DMS53 treated with DMSO at 0.1 percent for 48 hours (cell line): ENCODE results near the gene MTOR.
"Not testable (repeated sequence)": the region's sequence is repeated elsewhere in the genome, so short reads cannot be mapped to it uniquely, and the experiment has no call there.

Source experiments
- DNase-seq: peaks from one replicate; lab custom pipeline; 2025; ENCODE audit not compliant: unreplicated experiment; lab: John Stamatoyannopoulos, UW

Gene MTOR

GRCh38 chr1:11262171-11263049, at the start of gene MTOR:
TSS of gene MTOR (minus strand) at chr1:11262551. CDS start at chr1:11259409, 3,142 bp downstream.
- peak; percentile 99 for DNase-seq

DNA sequence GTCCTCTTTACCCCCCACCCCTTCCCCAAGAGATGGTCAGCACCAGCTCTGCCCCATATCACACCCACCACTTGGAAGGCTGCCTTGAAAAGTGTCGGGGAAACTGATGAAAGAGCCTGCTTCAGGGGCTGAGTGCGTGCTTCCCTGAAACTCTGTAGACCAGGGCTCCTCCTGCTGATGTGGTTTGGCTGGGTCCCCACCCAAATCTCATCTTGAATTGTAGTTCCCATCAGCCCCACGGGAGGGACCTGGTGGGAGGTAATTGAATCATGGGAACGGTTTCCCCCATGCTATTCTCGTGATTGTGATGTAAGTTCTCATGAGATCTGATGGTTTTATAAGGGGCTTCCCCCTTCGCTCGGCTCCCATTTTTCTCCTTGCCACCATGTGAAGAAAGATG, 47.0 kb upstream of the MTOR start:
- DNase-seq = no peak

- no peak for DNase-seq
Observed at GRCh38 chr1:11308699-11309224, 46.4 kb upstream of the MTOR start.

DNA sequence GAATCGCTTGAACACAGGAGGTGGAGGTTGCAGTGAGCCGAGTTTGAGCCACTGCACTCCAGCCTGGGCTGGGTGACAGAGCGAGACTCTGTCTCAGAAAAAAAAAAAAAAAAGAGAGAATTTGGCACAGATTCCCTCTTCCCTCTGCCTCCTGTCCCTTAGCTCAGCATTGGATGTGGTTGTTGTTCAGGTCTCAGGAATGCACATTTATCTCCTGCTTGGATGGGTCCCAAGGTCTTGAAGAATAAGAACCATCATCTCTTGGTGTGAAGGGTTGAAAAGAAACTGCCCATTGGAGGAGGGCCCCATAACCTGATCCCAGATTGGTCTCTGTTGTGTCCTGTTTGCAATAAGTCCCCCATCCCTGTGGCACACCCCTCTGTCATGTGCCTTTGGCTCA, 45.5 kb upstream of the MTOR start:
- DNase-seq = no peak

- DNase-seq = not testable (repeated sequence)
Observed at GRCh38 chr1:11305516-11305915, 43.2 kb upstream of the MTOR start.

- DNase-seq = no peak
Observed at GRCh38 chr1:11302366-11302765, 40.0 kb upstream of the MTOR start.

GRCh38 chr1:11301601-11302000, 39.2 kb upstream of the MTOR start:
- no peak for DNase-seq

DNA sequence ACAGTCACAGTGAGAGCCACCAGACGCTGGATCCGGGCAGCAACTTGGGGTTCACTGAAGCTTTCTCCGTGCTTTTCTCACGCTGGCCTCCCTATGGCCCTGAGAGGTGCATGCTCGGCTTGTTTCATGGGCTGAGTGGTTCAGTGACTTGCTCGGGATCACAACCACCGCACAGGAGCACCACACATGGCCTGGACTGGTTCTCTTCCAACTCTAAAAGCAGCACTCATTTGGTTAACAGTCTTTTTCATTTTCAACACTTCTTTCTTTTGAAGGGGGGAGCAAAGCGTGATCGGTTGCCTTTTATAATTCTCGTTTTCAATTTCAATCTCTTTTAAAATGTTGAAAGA, 36.8 kb upstream of the MTOR start:
- no peak for DNase-seq

DNA sequence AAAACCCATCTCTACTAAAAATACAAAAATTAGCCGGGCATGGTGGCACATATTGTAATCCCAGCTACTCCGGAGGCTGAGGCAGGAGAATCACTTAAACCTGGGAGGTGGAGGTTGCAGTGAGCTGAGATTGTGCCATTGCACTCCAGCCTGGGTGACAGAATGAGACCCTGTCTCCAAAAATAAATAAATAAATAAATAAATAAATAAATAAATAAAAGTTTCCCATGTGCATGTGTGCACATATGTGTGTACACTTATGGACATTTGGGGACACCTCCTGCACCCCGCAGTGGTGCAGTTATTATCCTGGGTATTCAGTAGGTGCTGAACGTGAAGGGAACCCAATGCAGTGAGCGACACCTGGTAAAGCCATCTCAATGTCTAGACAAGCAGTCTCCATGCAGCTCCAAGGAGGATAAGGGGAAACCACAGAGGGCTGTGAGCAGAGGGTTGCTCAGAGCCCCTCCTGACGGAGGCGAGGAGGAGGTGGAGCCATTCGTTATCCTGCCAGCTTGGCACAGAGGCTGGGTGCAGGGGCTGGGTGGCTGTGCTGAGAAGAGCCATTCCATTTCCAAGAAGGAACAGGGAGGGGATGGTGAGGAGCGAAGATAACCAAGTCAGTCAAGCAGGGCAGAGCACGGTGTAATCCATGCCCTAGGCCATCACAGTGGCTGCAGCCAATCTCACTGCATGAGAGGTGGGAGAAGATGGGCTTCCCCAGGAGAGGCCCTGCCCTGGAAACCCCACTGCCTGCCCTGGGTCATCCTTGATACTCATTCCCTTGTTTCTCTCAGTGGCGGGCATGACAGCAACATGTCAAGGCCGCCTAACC, 36.3 kb upstream of the MTOR start:
- DNase-seq = no peak

- not testable (repeated sequence) for DNase-seq
Observed at GRCh38 chr1:11297774-11298173, 35.4 kb upstream of the MTOR start.

- DNase-seq = no peak
Observed at GRCh38 chr1:11295905-11296304, 33.6 kb upstream of the MTOR start.

- no peak for DNase-seq
Observed at GRCh38 chr1:11294951-11295350, 32.6 kb upstream of the MTOR start.

GRCh38 chr1:11293856-11294255, 31.5 kb upstream of the MTOR start:
- no peak for DNase-seq

- no peak for DNase-seq
Observed at GRCh38 chr1:11291049-11291448, 28.7 kb upstream of the MTOR start.

GRCh38 chr1:11289064-11289463, 26.7 kb upstream of the MTOR start:
- DNase-seq = no peak

DNA sequence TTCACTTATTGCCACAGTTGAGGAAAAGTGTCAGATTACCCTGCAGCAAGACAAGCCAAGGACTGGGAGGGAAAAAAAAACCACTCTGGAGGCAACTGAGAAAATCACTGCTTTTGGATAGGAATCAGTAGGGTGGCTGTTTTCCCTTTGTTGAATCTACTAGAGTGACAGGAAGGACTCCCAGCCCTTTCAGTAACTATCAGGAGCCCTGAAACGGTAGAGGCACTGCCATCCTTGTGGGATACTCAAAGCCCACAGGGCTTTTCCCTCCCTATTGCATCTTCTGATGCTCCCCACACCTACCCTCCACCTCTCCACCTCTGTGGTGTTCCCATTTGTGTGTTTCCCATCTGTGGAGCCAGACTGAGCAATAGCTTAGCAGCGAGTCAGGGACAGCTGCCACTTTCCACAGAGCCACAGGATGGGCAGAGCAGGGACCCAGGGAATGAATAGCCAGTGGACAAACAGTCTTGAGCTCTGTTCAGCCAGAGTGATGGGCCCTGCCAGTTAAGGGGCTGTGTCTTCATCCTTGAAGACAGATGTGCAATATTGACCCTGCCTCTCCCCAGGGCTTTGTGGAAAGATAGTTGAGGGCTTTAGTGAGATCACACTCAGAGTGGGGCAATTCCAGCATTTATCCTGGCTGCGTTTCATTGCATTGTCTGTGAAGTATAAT, 24.5 kb upstream of the MTOR start:
- DNase-seq = no peak

GRCh38 chr1:11285883-11286734, 23.8 kb upstream of the MTOR start:
- DNase-seq = no peak

GRCh38 chr1:11284784-11285183, 22.4 kb upstream of the MTOR start:
- no peak for DNase-seq

DNA sequence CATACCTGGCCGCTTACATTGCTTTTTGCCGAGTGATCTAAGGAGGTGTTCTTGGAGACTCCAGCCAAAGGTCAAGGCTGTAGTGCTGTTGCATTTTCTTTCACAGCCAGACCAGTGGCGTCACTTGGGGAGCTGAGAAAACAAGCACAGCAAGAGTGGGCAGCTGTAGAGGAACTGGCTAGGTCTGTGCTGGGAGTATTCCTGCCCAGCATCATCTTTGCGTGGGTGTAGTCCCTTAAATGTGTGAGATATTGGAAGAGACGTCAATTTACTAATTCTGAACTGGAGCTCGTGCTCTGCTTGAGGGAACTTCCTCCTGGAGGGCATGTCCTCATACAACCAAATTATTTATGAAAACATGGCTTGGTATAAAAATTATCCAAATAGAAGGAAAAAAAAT, 20.8 kb upstream of the MTOR start:
- no peak for DNase-seq

- no peak for DNase-seq
Observed at GRCh38 chr1:11281518-11282331, 19.4 kb upstream of the MTOR start.
